ENCODE measurements around the gene ERC1. TPM values are rescaled to one million over a fixed set of nuclear protein-coding genes. Genes with fewer than 3 reads are reported as not detected.

ERC1 gene
- total RNA-seq, 1 donor from 2014 or later: 82.2 TPM

GRCh38 chr12:1403417-1403816, 412.4 kb downstream of the ERC1 start:
- TF ChIP-seq CTCF (IDR thresholded peaks at IDR 0.05; ENCODE audit: partially characterized antibody, unreplicated experiment): no peak
- no peak overlapping the region for H3K4me3 Mint-ChIP-seq (ENCODE audit: unreplicated experiment)
- no peaks in the 10 kb centered on the region for H3K9me3 Mint-ChIP-seq (ENCODE audit: unreplicated experiment)

GRCh38 chr12:1405619-1406018, 414.6 kb downstream of the ERC1 start:
- no peak for DNase-seq
- no peaks in the 10 kb centered on the region for H3K9me3 Mint-ChIP-seq (ENCODE audit: unreplicated experiment)
- no peaks in the 10 kb centered on the region for H3K27me3 Mint-ChIP-seq (ENCODE audit: unreplicated experiment)
- TF ChIP-seq CTCF (IDR thresholded peaks at IDR 0.05; ENCODE audit: partially characterized antibody, unreplicated experiment): no peak
- no peak overlapping the region for H3K4me3 Mint-ChIP-seq (ENCODE audit: unreplicated experiment)
- H3K27ac Mint-ChIP-seq (ENCODE audit: unreplicated experiment): no peak overlapping the region
- peaks cover 2% of the 10 kb centered on the region for H3K4me1 Mint-ChIP-seq (ENCODE audit: low read depth, unreplicated experiment)
- H3K36me3 Mint-ChIP-seq (ENCODE audit: unreplicated experiment): no peaks in the 10 kb centered on the region

More at GRCh38 chr12:1403417-1403816, 412.4 kb downstream of the ERC1 start:
- Mint-ChIP-seq H3K4me1 (ENCODE audit: low read depth, unreplicated experiment) (peaks cover 2% of the 10 kb centered on the region), H3K27ac (ENCODE audit: unreplicated experiment) (no peak overlapping the region), H3K27me3 (ENCODE audit: unreplicated experiment) (no peaks in the 10 kb centered on the region), H3K36me3 (ENCODE audit: unreplicated experiment) (no peaks in the 10 kb centered on the region)
- no peak for DNase-seq

GRCh38 chr12:1410794-1411193, 419.8 kb downstream of the ERC1 start:
- DNase-seq: no peak
- Mint-ChIP-seq H3K4me1 (ENCODE audit: low read depth, unreplicated experiment) (no peaks in the 10 kb centered on the region), H3K4me3 (ENCODE audit: unreplicated experiment) (no peak overlapping the region), H3K36me3 (ENCODE audit: unreplicated experiment) (peaks cover 5% of the 10 kb centered on the region), H3K27ac (ENCODE audit: unreplicated experiment) (no peak overlapping the region), H3K27me3 (ENCODE audit: unreplicated experiment) (no peaks in the 10 kb centered on the region), H3K9me3 (ENCODE audit: unreplicated experiment) (no peaks in the 10 kb centered on the region)
- no peak for TF ChIP-seq CTCF (IDR thresholded peaks at IDR 0.05; ENCODE audit: partially characterized antibody, unreplicated experiment)

- Mint-ChIP-seq H3K9me3 (ENCODE audit: unreplicated experiment) (peaks cover 1% of the 10 kb centered on the region), H3K4me3 (ENCODE audit: unreplicated experiment) (no peak overlapping the region), H3K27me3 (ENCODE audit: unreplicated experiment) (peaks cover 2% of the 10 kb centered on the region), H3K4me1 (ENCODE audit: low read depth, unreplicated experiment) (no peaks in the 10 kb centered on the region), H3K27ac (ENCODE audit: unreplicated experiment) (no peak overlapping the region), H3K36me3 (ENCODE audit: unreplicated experiment) (peaks cover 10% of the 10 kb centered on the region)
- TF ChIP-seq CTCF (IDR thresholded peaks at IDR 0.05; ENCODE audit: partially characterized antibody, unreplicated experiment): no peak
- no peak for DNase-seq
These were observed 422.9 kb downstream of the ERC1 start for GRCh38 chr12:1413930-1414329.

- Mint-ChIP-seq H3K4me1 (ENCODE audit: low read depth, unreplicated experiment) (no peaks in the 10 kb centered on the region), H3K27me3 (ENCODE audit: unreplicated experiment) (peaks cover 2% of the 10 kb centered on the region), H3K4me3 (ENCODE audit: unreplicated experiment) (no peak overlapping the region), H3K36me3 (ENCODE audit: unreplicated experiment) (peaks cover 23% of the 10 kb centered on the region), H3K27ac (ENCODE audit: unreplicated experiment) (no peak overlapping the region), H3K9me3 (ENCODE audit: unreplicated experiment) (peaks cover 1% of the 10 kb centered on the region)
- no peak for TF ChIP-seq CTCF (IDR thresholded peaks at IDR 0.05; ENCODE audit: partially characterized antibody, unreplicated experiment)
- DNase-seq: no peak
These were observed 427.1 kb downstream of the ERC1 start for GRCh38 chr12:1418144-1418543.

Measured in glutamatergic neuron (in vitro differentiated cells).